OCI-LY7 (cell line): ENCODE results near the gene WDR48. TPM values are rescaled to one million over a fixed set of nuclear protein-coding genes. Genes with fewer than 3 reads are reported as not detected.

Source experiments
- BruUV-seq: library from RNA; stranded (reverse); fragments of 400-500 nt; replicated peaks from 2 replicates; lab custom pipeline; 2021; lab: Mats Ljungman, UMichigan
- CTCF ChIA-PET: fragments of 300-600 bp; sonication (Branson Sonifier 250); formaldehyde crosslinking; loops from one replicate; lab custom pipeline; 2022; ENCODE audit warnings: antibody characterized with exemption; ENCODE audit not compliant: unreplicated experiment; lab: Charles Lee
- POLR2A ChIA-PET: fragments of 300-600 bp; sonication (Branson Sonifier 250); formaldehyde crosslinking; loops from one replicate; lab custom pipeline; 2022; ENCODE audit warnings: antibody characterized with exemption; lab: Charles Lee
- DNase-seq: peaks from one replicate; pipeline ENCODE4 v3.0.0-alpha.2; 2015; ENCODE audit warnings: low spot score
- H2AFZ ChIP-seq: fragments of 200-600 bp; sonication (generic), shearing (Covaris generic); 2 replicates; pipeline ENCODE4 v1.6.1; 2014; ENCODE audit warnings: mild to moderate bottlenecking, antibody characterized with exemption, low read length, moderate library complexity
- H3K27ac ChIP-seq: fragments of 200-600 bp; sonication (generic); 2 replicates; pipeline ENCODE4 v1.5.1; 2014; ENCODE audit warnings: mixed run types, low read depth, mild to moderate bottlenecking, moderate library complexity, low read length, inconsistent platforms; ENCODE audit not compliant: poor library complexity, severe bottlenecking
- H3K36me3 ChIP-seq: fragments of 200-600 bp; sonication (generic); 2 replicates; pipeline ENCODE4 v1.6.1; 2014; ENCODE audit warnings: mild to moderate bottlenecking, antibody characterized with exemption, low read length, moderate library complexity, mixed read lengths; ENCODE audit not compliant: insufficient read depth
- H3K4me1 ChIP-seq: fragments of 200-600 bp; sonication (generic); 2 replicates; pipeline ENCODE4 v1.5.1; 2014; ENCODE audit warnings: mild to moderate bottlenecking, low read length; ENCODE audit not compliant: insufficient read depth, poor library complexity, severe bottlenecking
- H3K4me2 ChIP-seq: fragments of 200-600 bp; sonication (generic); 2 replicates; pipeline ENCODE4 v1.6.1; 2014; ENCODE audit warnings: mild to moderate bottlenecking, low read length
- H3K4me3 ChIP-seq: fragments of 200-600 bp; sonication (generic); 2 replicates; pipeline ENCODE4 v1.5.1; 2014; ENCODE audit warnings: mild to moderate bottlenecking, low read depth, low read length; ENCODE audit not compliant: poor library complexity, severe bottlenecking
- H3K79me2 ChIP-seq: fragments of 200-600 bp; sonication (generic); 2 replicates; pipeline ENCODE4 v1.6.1; 2016; ENCODE audit warnings: low read depth, mild to moderate bottlenecking, low read length, moderate library complexity, mixed read lengths; ENCODE audit not compliant: insufficient read depth
- H3K9me2 ChIP-seq: fragments of 200-600 bp; sonication (generic); 2 replicates; pipeline ENCODE4 v1.6.1; 2016; ENCODE audit warnings: mild to moderate bottlenecking, low read length, mixed read lengths; ENCODE audit not compliant: insufficient read depth
- H3K9me3 ChIP-seq: fragments of 200-600 bp; sonication (generic); 2 replicates; pipeline ENCODE4 v1.6.1; 2014; ENCODE audit warnings: mild to moderate bottlenecking, mixed run types, low read length, mixed read lengths
- H4K20me1 ChIP-seq: fragments of 200-600 bp; sonication (generic); 2 replicates; pipeline ENCODE4 v1.6.1; 2014; ENCODE audit warnings: mild to moderate bottlenecking, antibody characterized with exemption, low read length, moderate library complexity, mixed read lengths; ENCODE audit not compliant: insufficient read depth
- CTCF ChIP-seq: fragments of 200-600 bp; sonication (generic); conservative IDR thresholded peaks from 2 replicates; pipeline ENCODE4 v1.5.1; 2014; ENCODE audit warnings: mild to moderate bottlenecking, antibody characterized with exemption, low read length, moderate library complexity, mixed read lengths
- EZH2phosphoT487 ChIP-seq: fragments of 200-600 bp; sonication (generic); IDR thresholded peaks from 2 replicates; pipeline ENCODE4 v1.6.1; 2018; ENCODE audit warnings: low read depth, borderline replicate concordance, mild to moderate bottlenecking, mixed run types, antibody characterized with exemption, low read length, moderate library complexity, mixed read lengths
- intact Hi-C: fragments of 100-400 bp; cut with micrococcal nuclease; formaldehyde crosslinking; loops from one replicate; pipeline ENCODE4 v1.10.0; 2022; ENCODE audit not compliant: unreplicated experiment
- total RNA-seq, 2 experiments: library from RNA; depleted of rRNA in 1 of 2; stranded (reverse); fragments of >200 nt in 1 of 2; shearing (Covaris generic) in 1 of 2; gene quantifications; 2 replicates each; pipeline ENCODE4 v1.2.3, GENCODE V29; 2014 to 2022

WDR48 gene
- total RNA-seq, 2 experiments from 2014 or later: 12.3 to 38.4 TPM

GRCh38 chr3:39102504-39103323 is 50.9 kb downstream of the WDR48 start:
- H2AFZ ChIP-seq: no peak overlapping the region
- intact Hi-C loops: no loop called here
- peaks cover 44% of the 10 kb centered on the region for H3K36me3 ChIP-seq
- no peaks in the 10 kb centered on the region for H3K9me3 ChIP-seq
- H3K4me2 ChIP-seq: no peak overlapping the region
- no peak overlapping the region for H3K4me3 ChIP-seq
- BruUV-seq: no TSS peak
- no peaks in the 10 kb centered on the region for H3K9me2 ChIP-seq
- H4K20me1 ChIP-seq: no peaks in the 10 kb centered on the region
- peaks cover 13% of the 10 kb centered on the region; the same call in 1 of the 2 replicates for H3K79me2 ChIP-seq
- TF ChIP-seq CTCF: no peak
- no peak for TF ChIP-seq EZH2phosphoT487
- no peak overlapping the region for H3K27ac ChIP-seq
- H3K4me1 ChIP-seq: peaks cover 51% of the 10 kb centered on the region
- DNase-seq: no peak
- ChIA-PET POLR2A (interaction anchor here (0.6 to 1.3 kb wide), 2 partner anchors 16 to 606 kb away, joined by 3 to 7 read pairs; no protein-coding TSS in a partner anchor), CTCF (interaction anchor here (0.6 to 0.9 kb wide), 2 partner anchors 15 to 44 kb away, joined by 3 to 4 read pairs; no protein-coding TSS in a partner anchor)

- CTCF ChIA-PET: interaction anchor here (0.6 to 0.9 kb wide), 2 partner anchors 15 to 43 kb away, joined by 3 to 4 read pairs; no protein-coding TSS in a partner anchor
- Histone ChIP-seq H3K4me1 (peaks cover 57% of the 10 kb centered on the region), H3K4me2 (no peak overlapping the region), H3K4me3 (no peak overlapping the region), H3K36me3 (peaks cover 38% of the 10 kb centered on the region), H2AFZ (no peak overlapping the region), H3K9me3 (no peaks in the 10 kb centered on the region), H3K9me2 (no peaks in the 10 kb centered on the region), H4K20me1 (no peaks in the 10 kb centered on the region), H3K27ac (no peak overlapping the region), H3K79me2 (peaks cover 13% of the 10 kb centered on the region; the same call in 1 of the 2 replicates)
- POLR2A ChIA-PET: interaction anchor here (0.6 to 1.3 kb wide), 2 partner anchors 17 to 606 kb away, joined by 3 to 7 read pairs; no protein-coding TSS in a partner anchor
- DNase-seq: peak; percentile 37
- TF ChIP-seq EZH2phosphoT487 (no peak), CTCF (peak; percentile 63)
- BruUV-seq: no TSS peak
- intact Hi-C loops: no loop called here
Measured at GRCh38 chr3:39103324-39103693, 51.5 kb downstream of the WDR48 start.
